MCF 10A (cell line): Measurements from ENCODE around the gene TAS1R2. TPM values are rescaled to one million over a fixed set of nuclear protein-coding genes. Genes with fewer than 3 reads are reported as not detected.

Experiments used
- BruUV-seq: library from RNA; stranded (reverse); fragments of 400-500 nt; replicated peaks from 2 replicates; lab custom pipeline; 2021; lab: Mats Ljungman, UMichigan
- CTCF ChIA-PET: fragments of 300-600 bp; sonication (Branson Sonifier 250); formaldehyde crosslinking; extraction: SDS; loops from one replicate; lab custom pipeline; 2021; ENCODE audit warnings: antibody characterized with exemption, inconsistent platforms; lab: Yijun Ruan, JAX
- POLR2A ChIA-PET: fragments of 300-600, 350-650 bp; sonication (Branson Sonifier 250); formaldehyde crosslinking; extraction: SDS; loops from one replicate; lab custom pipeline; 2020; ENCODE audit warnings: antibody characterized with exemption, inconsistent platforms; lab: Yijun Ruan, JAX
- DNase-seq: peaks from one replicate; pipeline ENCODE4 v3.0.0-alpha.2; 2018; ENCODE audit not compliant: unreplicated experiment
- H3K27ac Mint-ChIP-seq: one replicate; pipeline ENCODE4 v1.8.0; 2022; ENCODE audit warnings: mild to moderate bottlenecking, low read depth, mixed read lengths; ENCODE audit not compliant: unreplicated experiment
- H3K27me3 Mint-ChIP-seq: one replicate; pipeline ENCODE4 v1.8.0; 2022; ENCODE audit warnings: mixed read lengths; ENCODE audit not compliant: insufficient read depth, unreplicated experiment
- H3K36me3 Mint-ChIP-seq: one replicate; pipeline ENCODE4 v1.8.0; 2022; ENCODE audit warnings: mild to moderate bottlenecking, moderate library complexity, mixed read lengths; ENCODE audit not compliant: insufficient read depth, unreplicated experiment
- H3K4me1 Mint-ChIP-seq: one replicate; pipeline ENCODE4 v1.8.0; 2022; ENCODE audit warnings: mixed read lengths; ENCODE audit not compliant: insufficient read depth, unreplicated experiment
- H3K4me3 Mint-ChIP-seq: one replicate; pipeline ENCODE4 v1.8.0; 2022; ENCODE audit warnings: mild to moderate bottlenecking, moderate library complexity, mixed read lengths; ENCODE audit not compliant: unreplicated experiment
- H3K9me3 Mint-ChIP-seq: one replicate; pipeline ENCODE4 v1.8.0; 2022; ENCODE audit warnings: mixed read lengths; ENCODE audit not compliant: unreplicated experiment
- CTCF ChIP-seq: fragments of 200-600 bp; IDR thresholded peaks from one replicate; pipeline ENCODE4 v1.8.0; 2022; ENCODE audit warnings: antibody characterized with exemption, mild to moderate bottlenecking; ENCODE audit not compliant: unreplicated experiment
- intact Hi-C: fragments of 100-400 bp; cut with micrococcal nuclease; formaldehyde crosslinking; loops from 2 replicates; pipeline ENCODE4 v1.14.1; 2022
- total RNA-seq: library from RNA; stranded (reverse); gene quantifications from 2 replicates; pipeline ENCODE4 v1.2.3, GENCODE V29; 2022

The TAS1R2 gene
- total RNA-seq, 1 experiment from 2014 or later = not detected

GRCh38 chr1:18876210-18876609, 16.8 kb upstream of the TAS1R2 start:
- intact Hi-C loops = no loop called here
- H3K9me3 Mint-ChIP-seq = no peaks in the 10 kb centered on the region
- no peak overlapping the region for H3K4me3 Mint-ChIP-seq
- no TSS peak for BruUV-seq
- H3K27me3 Mint-ChIP-seq = no peaks in the 10 kb centered on the region
- CTCF ChIA-PET = interaction anchor here (0.6 to 4.1 kb wide), 9 partner anchors 9 to 386 kb away, joined by 3 to 40 read pairs (median 4); no protein-coding TSS in a partner anchor
- no peak overlapping the region for H3K27ac Mint-ChIP-seq
- no peak for TF ChIP-seq CTCF
- POLR2A ChIA-PET = interaction anchor here (0.7 kb wide), 1 partner anchor 123 kb away, joined by 3 read pairs; no protein-coding TSS in a partner anchor
- DNase-seq = no peak
- H3K36me3 Mint-ChIP-seq = no peaks in the 10 kb centered on the region
- H3K4me1 Mint-ChIP-seq = no peaks in the 10 kb centered on the region

- no TSS peak for BruUV-seq
- H3K9me3 Mint-ChIP-seq = no peaks in the 10 kb centered on the region
- ChIA-PET CTCF (interaction anchor here (0.6 to 4.1 kb wide), 12 partner anchors 10 to 294 kb away, joined by 3 to 40 read pairs (median 3); no protein-coding TSS in a partner anchor), POLR2A (interaction anchor here (0.7 kb wide), 1 partner anchor 123 kb away, joined by 3 read pairs; no protein-coding TSS in a partner anchor)
- no peak overlapping the region for H3K4me3 Mint-ChIP-seq
- no peak overlapping the region for H3K27ac Mint-ChIP-seq
- no peaks in the 10 kb centered on the region for H3K4me1 Mint-ChIP-seq
- no peak for TF ChIP-seq CTCF
- H3K27me3 Mint-ChIP-seq = no peaks in the 10 kb centered on the region
- no peaks in the 10 kb centered on the region for H3K36me3 Mint-ChIP-seq
- DNase-seq = no peak
- intact Hi-C loops = loop anchor here (1.0 kb wide), 1 partner anchor 278 kb away; no protein-coding TSS in a partner anchor
Measured at GRCh38 chr1:18875796-18876128, 16.3 kb upstream of the TAS1R2 start.

- CTCF ChIA-PET = interaction anchor here (0.6 to 4.1 kb wide), 16 partner anchors 10 to 298 kb away, joined by 3 to 40 read pairs (median 3); no protein-coding TSS in a partner anchor
- intact Hi-C loops = loop anchor here (1.0 kb wide), 1 partner anchor 278 kb away; no protein-coding TSS in a partner anchor
- H3K9me3 Mint-ChIP-seq = no peaks in the 10 kb centered on the region
Measured at GRCh38 chr1:18875107-18875795, 15.8 kb upstream of the TAS1R2 start.

More at GRCh38 chr1:18875107-18875795, 15.8 kb upstream of the TAS1R2 start:
- DNase-seq = peak; percentile 76
- Mint-ChIP-seq H3K27me3 (no peaks in the 10 kb centered on the region), H3K27ac (no peak overlapping the region), H3K36me3 (no peaks in the 10 kb centered on the region), H3K4me3 (no peak overlapping the region), H3K4me1 (no peaks in the 10 kb centered on the region)
- BruUV-seq = no TSS peak
- peak; percentile 81 for TF ChIP-seq CTCF
- POLR2A ChIA-PET = interaction anchor here (0.6 to 0.7 kb wide), 2 partner anchors 124 to 767 kb away, joined by 3 read pairs; no protein-coding TSS in a partner anchor
